Activated T-helper 17 cell treated with anti-CD3 and anti-CD28 coated beads, Interleukin-2, amount 50 U/mL, for 72 hours (primary cell): ENCODE data around the gene APMAP. TPM values are rescaled to one million over a fixed set of nuclear protein-coding genes. Genes with fewer than 3 reads are reported as not detected.
A peak's percentile ranks its signal among the peaks of the same experiment; 100 is the strongest.

ENCODE experiments used
- ATAC-seq: fragments of 150-1000 bp; cut with Tn5 transposase; replicated peaks from 2 replicates; pipeline ENCODE4 v1.10.0; 2021; ENCODE audit warnings: mild to moderate bottlenecking, moderate library complexity
- H3K27ac Mint-ChIP-seq: one replicate; pipeline ENCODE4 v1.8.0; 2022; ENCODE audit warnings: mixed read lengths
- H3K27me3 Mint-ChIP-seq: one replicate; pipeline ENCODE4 v1.8.0; 2022; ENCODE audit warnings: mixed read lengths
- H3K36me3 Mint-ChIP-seq: one replicate; pipeline ENCODE4 v1.8.0; 2022; ENCODE audit warnings: low read depth, mild to moderate bottlenecking, mixed read lengths
- H3K4me1 Mint-ChIP-seq: one replicate; pipeline ENCODE4 v1.8.0; 2022; ENCODE audit warnings: mixed read lengths
- H3K4me3 Mint-ChIP-seq: one replicate; pipeline ENCODE4 v1.8.0; 2022; ENCODE audit warnings: mild to moderate bottlenecking, mixed read lengths
- H3K9me3 Mint-ChIP-seq: one replicate; pipeline ENCODE4 v1.8.0; 2022; ENCODE audit warnings: mixed read lengths
- total RNA-seq, 2 donors: library from RNA; stranded (reverse); gene quantifications; one replicate each; pipeline ENCODE4 v1.2.3, GENCODE V29; 2022

Gene APMAP
- total RNA-seq: 10 to 100 TPM; 30.7 to 49.4 TPM

GRCh38 chr20:24992487-24993205 lies at the start of gene APMAP:
APMAP (minus strand) TSS chr20:24992751; CDS start chr20:24992688, 63 bp downstream.
- peak; percentile 98 for ATAC-seq

GRCh38 chr20:25041813-25042530 lies 49.4 kb upstream of the APMAP start:
- peaks cover 7% of the 10 kb centered on the region for H3K36me3 Mint-ChIP-seq

More at GRCh38 chr20:24992487-24993205, at the start of gene APMAP:
- H3K4me1 Mint-ChIP-seq: peaks cover 42% of the 10 kb centered on the region
- no peaks in the 10 kb centered on the region for H3K27me3 Mint-ChIP-seq
- peak within 1 kb of the TSS; percentile 95 for H3K27ac Mint-ChIP-seq
- H3K9me3 Mint-ChIP-seq: no peaks in the 10 kb centered on the region
- peak within 1 kb of the TSS; percentile 98 for H3K4me3 Mint-ChIP-seq
- H3K36me3 Mint-ChIP-seq: peaks cover 10% of the 10 kb centered on the region

GRCh38 chr20:25040438-25040831 lies 47.9 kb upstream of the APMAP start:
- Mint-ChIP-seq H3K27me3 (no peaks in the 10 kb centered on the region), H3K9me3 (no peaks in the 10 kb centered on the region), H3K4me3 (no peak overlapping the region), H3K27ac (no peak overlapping the region), H3K4me1 (peaks cover 24% of the 10 kb centered on the region), H3K36me3 (no peaks in the 10 kb centered on the region)
- ATAC-seq: no peak

More at GRCh38 chr20:25041813-25042530, 49.4 kb upstream of the APMAP start:
- no peak for ATAC-seq
- no peaks in the 10 kb centered on the region for H3K9me3 Mint-ChIP-seq
- no peak overlapping the region for H3K4me3 Mint-ChIP-seq
- no peaks in the 10 kb centered on the region for H3K27me3 Mint-ChIP-seq
- peaks cover 12% of the 10 kb centered on the region for H3K4me1 Mint-ChIP-seq
- H3K27ac Mint-ChIP-seq: peak overlapping the region; percentile 96

- no peaks in the 10 kb centered on the region for H3K36me3 Mint-ChIP-seq
- no peaks in the 10 kb centered on the region for H3K27me3 Mint-ChIP-seq
- H3K4me3 Mint-ChIP-seq: no peak overlapping the region
- no peaks in the 10 kb centered on the region for H3K9me3 Mint-ChIP-seq
- ATAC-seq: no peak
- H3K4me1 Mint-ChIP-seq: peaks cover 24% of the 10 kb centered on the region
- no peak overlapping the region for H3K27ac Mint-ChIP-seq
Observed at GRCh38 chr20:25039697-25040437, 47.3 kb upstream of the APMAP start.

GRCh38 chr20:25038591-25039015 lies 46.1 kb upstream of the APMAP start:
- Mint-ChIP-seq H3K27me3 (no peaks in the 10 kb centered on the region), H3K4me1 (peaks cover 24% of the 10 kb centered on the region), H3K27ac (peak overlapping the region; percentile 85), H3K9me3 (no peaks in the 10 kb centered on the region), H3K36me3 (no peaks in the 10 kb centered on the region), H3K4me3 (no peak overlapping the region)
- no peak for ATAC-seq

GRCh38 chr20:25038103-25038410 lies 45.5 kb upstream of the APMAP start:
- no peak for ATAC-seq
- peak overlapping the region; percentile 85 for H3K27ac Mint-ChIP-seq
- no peak overlapping the region for H3K4me3 Mint-ChIP-seq

GRCh38 chr20:25037288-25038102 lies 44.9 kb upstream of the APMAP start:
- peaks cover 17% of the 10 kb centered on the region for H3K4me1 Mint-ChIP-seq
- no peaks in the 10 kb centered on the region for H3K27me3 Mint-ChIP-seq
- peak overlapping the region; percentile 60 for H3K4me3 Mint-ChIP-seq
- ATAC-seq: no peak
- H3K36me3 Mint-ChIP-seq: no peaks in the 10 kb centered on the region
- H3K9me3 Mint-ChIP-seq: no peaks in the 10 kb centered on the region
- peak overlapping the region; percentile 85 for H3K27ac Mint-ChIP-seq

More at GRCh38 chr20:25038103-25038410, 45.5 kb upstream of the APMAP start:
- Mint-ChIP-seq H3K9me3 (no peaks in the 10 kb centered on the region), H3K4me1 (peaks cover 21% of the 10 kb centered on the region), H3K36me3 (no peaks in the 10 kb centered on the region), H3K27me3 (no peaks in the 10 kb centered on the region)

GRCh38 chr20:25036331-25036936 lies 43.9 kb upstream of the APMAP start:
- ATAC-seq: no peak
- H3K27me3 Mint-ChIP-seq: no peaks in the 10 kb centered on the region
- no peaks in the 10 kb centered on the region for H3K36me3 Mint-ChIP-seq
- H3K4me1 Mint-ChIP-seq: peaks cover 17% of the 10 kb centered on the region
- H3K4me3 Mint-ChIP-seq: peak overlapping the region; percentile 60
- H3K9me3 Mint-ChIP-seq: no peaks in the 10 kb centered on the region
- H3K27ac Mint-ChIP-seq: peak overlapping the region; percentile 85

GRCh38 chr20:25035921-25036320 lies 43.4 kb upstream of the APMAP start:
- H3K9me3 Mint-ChIP-seq: no peaks in the 10 kb centered on the region
- H3K27me3 Mint-ChIP-seq: no peaks in the 10 kb centered on the region
- peak overlapping the region; percentile 60 for H3K4me3 Mint-ChIP-seq
- H3K4me1 Mint-ChIP-seq: peaks cover 17% of the 10 kb centered on the region
- peak overlapping the region; percentile 85 for H3K27ac Mint-ChIP-seq
- ATAC-seq: peak; percentile 55
- no peaks in the 10 kb centered on the region for H3K36me3 Mint-ChIP-seq

- H3K27ac Mint-ChIP-seq: peak overlapping the region; percentile 15
- no peaks in the 10 kb centered on the region for H3K9me3 Mint-ChIP-seq
- no peak for ATAC-seq
- peaks cover 21% of the 10 kb centered on the region for H3K4me1 Mint-ChIP-seq
- H3K36me3 Mint-ChIP-seq: peaks cover 17% of the 10 kb centered on the region
- no peak overlapping the region for H3K4me3 Mint-ChIP-seq
- no peaks in the 10 kb centered on the region for H3K27me3 Mint-ChIP-seq
Observed at GRCh38 chr20:25033924-25034300, 41.4 kb upstream of the APMAP start.

GRCh38 chr20:25033265-25033923 lies 40.8 kb upstream of the APMAP start:
- H3K36me3 Mint-ChIP-seq: peaks cover 23% of the 10 kb centered on the region
- ATAC-seq: no peak
- H3K4me3 Mint-ChIP-seq: no peak overlapping the region
- H3K27ac Mint-ChIP-seq: peak overlapping the region; percentile 15
- H3K4me1 Mint-ChIP-seq: peaks cover 21% of the 10 kb centered on the region
- no peaks in the 10 kb centered on the region for H3K27me3 Mint-ChIP-seq
- no peaks in the 10 kb centered on the region for H3K9me3 Mint-ChIP-seq

GRCh38 chr20:25032478-25033264 lies 40.1 kb upstream of the APMAP start:
- Mint-ChIP-seq H3K27ac (no peak overlapping the region), H3K27me3 (no peaks in the 10 kb centered on the region), H3K36me3 (peaks cover 27% of the 10 kb centered on the region), H3K4me1 (peaks cover 16% of the 10 kb centered on the region), H3K4me3 (no peak overlapping the region), H3K9me3 (no peaks in the 10 kb centered on the region)
- no peak for ATAC-seq

GRCh38 chr20:25032065-25032477 lies 39.5 kb upstream of the APMAP start:
- ATAC-seq: no peak
- no peak overlapping the region for H3K27ac Mint-ChIP-seq
- no peak overlapping the region for H3K4me3 Mint-ChIP-seq
- H3K36me3 Mint-ChIP-seq: peaks cover 27% of the 10 kb centered on the region
- no peaks in the 10 kb centered on the region for H3K9me3 Mint-ChIP-seq
- peaks cover 21% of the 10 kb centered on the region for H3K4me1 Mint-ChIP-seq
- H3K27me3 Mint-ChIP-seq: no peaks in the 10 kb centered on the region
